BLaER1 (cell line): ENCODE results near the gene ZNF652.
"Not testable (repeated sequence)": the region's sequence is repeated elsewhere in the genome, so short reads cannot be mapped to it uniquely, and the experiment has no call there.

Experiments
- H3K27ac ChIP-seq: shearing (Covaris generic); formaldehyde crosslinking; 2 replicates; pipeline ENCODE4 v1.8.1; 2022
- H3K27me3 ChIP-seq: shearing (Covaris generic); formaldehyde crosslinking; 2 replicates; pipeline ENCODE4 v1.8.1; 2022
- H3K36me3 ChIP-seq: shearing (Covaris generic); formaldehyde crosslinking; 2 replicates; pipeline ENCODE4 v1.8.1; 2022
- H3K4me1 ChIP-seq: shearing (Covaris generic); formaldehyde crosslinking; 2 replicates; pipeline ENCODE4 v1.8.1; 2022
- H3K4me2 ChIP-seq: shearing (Covaris generic); formaldehyde crosslinking; 2 replicates; pipeline ENCODE4 v1.8.1; 2022
- H3K4me3 ChIP-seq: shearing (Covaris generic); formaldehyde crosslinking; 2 replicates; pipeline ENCODE4 v1.8.1; 2022
- H3K9ac ChIP-seq: shearing (Covaris generic); formaldehyde crosslinking; 2 replicates; pipeline ENCODE4 v1.8.1; 2022
- H3K9me3 ChIP-seq: shearing (Covaris generic); formaldehyde crosslinking; 2 replicates; pipeline ENCODE4 v1.8.1; 2022
- H4K20me1 ChIP-seq: shearing (Covaris generic); formaldehyde crosslinking; 2 replicates; pipeline ENCODE4 v1.8.1; 2022
- Cebpa-rat ChIP-seq: shearing (Covaris generic); IDR thresholded peaks from 2 replicates; pipeline ENCODE4 v1.8.1; 2022

Gene ZNF652

DNA sequence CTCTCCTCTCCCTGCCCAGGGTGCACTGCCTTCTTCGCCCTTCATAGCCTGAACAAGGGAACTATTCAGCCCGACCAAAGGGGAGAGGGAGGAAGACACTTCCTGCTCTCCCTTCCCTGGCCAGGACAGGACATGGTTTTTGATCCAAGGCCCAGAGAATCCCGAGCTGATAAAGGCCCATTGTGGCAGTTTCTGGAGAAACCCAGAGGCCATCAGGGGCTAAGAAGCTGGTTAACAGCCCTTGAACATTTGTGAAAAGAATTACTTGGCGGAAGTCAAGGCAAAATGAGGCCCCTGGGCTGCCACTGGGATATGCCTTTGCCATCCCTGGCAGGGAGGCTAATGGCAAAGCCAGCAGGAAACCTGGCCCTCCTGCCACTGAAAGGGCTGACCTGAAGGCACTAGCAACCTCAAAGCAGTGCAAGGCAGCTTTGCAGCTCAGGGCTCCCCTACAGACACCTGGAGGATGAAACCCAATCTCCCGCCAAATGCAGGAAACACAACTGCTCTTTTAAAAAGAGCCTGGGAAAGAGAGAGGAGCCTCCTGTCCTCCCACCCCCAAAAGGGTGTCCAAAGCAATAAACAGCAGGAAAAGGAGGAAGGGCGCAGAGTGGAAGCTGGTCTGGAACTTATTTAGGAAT is 40.0 kb upstream of the ZNF652 start:
- Histone ChIP-seq H3K27me3 (no peaks in the 10 kb centered on the region), H3K36me3 (peaks cover 39% of the 10 kb centered on the region), H3K9ac (no peak overlapping the region), H3K4me2 (peak overlapping the region; percentile 72), H4K20me1 (no peaks in the 10 kb centered on the region), H3K4me1 (peaks cover 68% of the 10 kb centered on the region), H3K27ac (peak overlapping the region; percentile 82; the same call in 1 of the 2 replicates), H3K4me3 (no peak overlapping the region), H3K9me3 (no peaks in the 10 kb centered on the region)
- no peak for TF ChIP-seq Cebpa-rat

- Histone ChIP-seq H4K20me1 (no peaks in the 10 kb centered on the region), H3K4me3 (no peak overlapping the region), H3K9me3 (no peaks in the 10 kb centered on the region), H3K4me2 (no peak overlapping the region), H3K9ac (no peak overlapping the region), H3K27me3 (no peaks in the 10 kb centered on the region), H3K4me1 (peaks cover 50% of the 10 kb centered on the region), H3K36me3 (peaks cover 18% of the 10 kb centered on the region), H3K27ac (no peak overlapping the region)
- no peak for TF ChIP-seq Cebpa-rat
Measured at GRCh38 chr17:49399995-49400394, 37.9 kb upstream of the ZNF652 start.

DNA sequence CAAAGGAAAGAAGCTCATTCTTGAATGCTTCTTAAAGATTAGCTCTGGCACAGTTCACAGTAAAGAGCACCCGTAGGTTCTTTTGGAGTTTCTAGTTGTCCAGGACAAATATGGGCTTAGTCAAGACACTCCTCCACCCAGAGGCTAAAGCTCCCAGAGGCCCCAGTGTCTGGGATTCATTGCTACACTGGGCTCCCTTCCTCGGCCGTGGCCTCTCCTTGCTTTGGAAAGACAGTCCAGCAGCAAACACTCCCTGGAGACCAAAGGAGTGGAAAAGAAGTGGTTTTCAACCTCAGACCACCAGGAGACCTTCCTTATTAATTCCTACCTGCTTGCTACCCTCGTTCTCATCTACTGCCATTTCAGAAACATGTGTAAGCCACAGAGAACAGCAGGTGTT is 35.5 kb upstream of the ZNF652 start:
- H3K4me3 ChIP-seq = no peak overlapping the region
- no peak overlapping the region for H3K27ac ChIP-seq
- TF ChIP-seq Cebpa-rat = no peak
- H3K9ac ChIP-seq = no peak overlapping the region
- peaks cover 46% of the 10 kb centered on the region for H3K4me1 ChIP-seq
- H3K36me3 ChIP-seq = peaks cover 2% of the 10 kb centered on the region; the same call in 1 of the 2 replicates
- H4K20me1 ChIP-seq = no peaks in the 10 kb centered on the region
- no peaks in the 10 kb centered on the region for H3K27me3 ChIP-seq
- no peaks in the 10 kb centered on the region for H3K9me3 ChIP-seq
- peak overlapping the region; percentile 66 for H3K4me2 ChIP-seq

- TF ChIP-seq Cebpa-rat = no peak
- H3K9ac ChIP-seq = no peak overlapping the region
- H3K36me3 ChIP-seq = no peaks in the 10 kb centered on the region
- peaks cover 67% of the 10 kb centered on the region for H3K4me1 ChIP-seq
- H3K9me3 ChIP-seq = no peaks in the 10 kb centered on the region
- no peak overlapping the region for H3K4me3 ChIP-seq
- peak overlapping the region; percentile 60 for H3K4me2 ChIP-seq
- H3K27ac ChIP-seq = peak overlapping the region; percentile 40
- H4K20me1 ChIP-seq = no peaks in the 10 kb centered on the region
- no peaks in the 10 kb centered on the region for H3K27me3 ChIP-seq
Measured at GRCh38 chr17:49393491-49394255, 31.6 kb upstream of the ZNF652 start.

DNA sequence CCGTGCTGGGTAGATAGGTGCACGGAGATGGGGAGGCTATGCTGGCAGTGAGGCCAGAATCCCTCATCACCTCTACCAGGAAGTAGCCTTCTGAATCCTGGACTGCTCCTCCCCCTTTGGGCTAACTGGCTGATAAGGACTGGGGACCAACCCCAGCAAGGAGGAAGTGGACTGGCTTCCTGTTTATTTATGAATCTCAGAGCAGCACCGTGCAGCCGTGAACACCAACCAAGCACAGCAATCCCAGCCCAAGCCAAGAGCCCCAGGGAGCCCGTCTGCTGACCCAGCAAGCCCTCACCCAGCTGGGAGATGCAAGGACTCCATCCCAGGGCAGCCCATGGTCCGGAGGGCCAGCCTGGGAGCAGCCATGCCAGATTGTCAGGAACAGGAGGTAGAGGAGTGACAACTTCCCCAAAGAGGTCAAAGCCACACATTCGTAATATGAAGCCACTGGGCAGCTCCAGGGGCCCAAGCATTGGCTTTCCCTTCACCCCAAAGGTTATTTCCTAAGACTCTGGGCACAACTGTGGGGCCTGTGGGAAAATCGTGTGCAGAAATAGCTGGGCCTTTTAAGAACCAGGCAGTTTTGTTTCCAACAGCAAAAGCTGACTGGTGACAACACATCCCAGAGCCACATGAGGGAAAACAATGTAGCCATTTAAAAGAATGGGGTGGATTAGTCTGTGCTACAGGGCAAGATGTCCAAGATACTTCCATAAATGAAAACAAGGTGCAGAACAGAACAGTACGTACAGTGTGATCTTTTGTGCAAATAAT is 28.7 kb upstream of the ZNF652 start:
- Histone ChIP-seq H3K4me3 (peak overlapping the region; percentile 45; the same call in 1 of the 2 replicates), H3K4me2 (peak overlapping the region; percentile 89)

GRCh38 chr17:49389514-49390347 is 27.7 kb upstream of the ZNF652 start:
- Histone ChIP-seq H3K9ac (peak overlapping the region; percentile 69), H3K4me2 (peak overlapping the region; percentile 89), H3K4me3 (0 out of 2 replicates have a peak overlapping the region, but pooled peaks have one; percentile 45), H3K27ac (peak overlapping the region; percentile 91), H3K4me1 (peaks cover 90% of the 10 kb centered on the region)
- not testable (repeated sequence) for H3K36me3 ChIP-seq, H4K20me1 ChIP-seq, H3K27me3 ChIP-seq, H3K9me3 ChIP-seq

More for the DNA sequence above, 28.7 kb upstream of the ZNF652 start:
- H3K27ac ChIP-seq = peak overlapping the region; percentile 91
- no peaks in the 10 kb centered on the region for H3K27me3 ChIP-seq
- no peaks in the 10 kb centered on the region for H3K36me3 ChIP-seq
- peak overlapping the region; percentile 69 for H3K9ac ChIP-seq
- H3K9me3 ChIP-seq = no peaks in the 10 kb centered on the region
- H3K4me1 ChIP-seq = peaks cover 82% of the 10 kb centered on the region
- no peak for TF ChIP-seq Cebpa-rat
- H4K20me1 ChIP-seq = no peaks in the 10 kb centered on the region

DNA sequence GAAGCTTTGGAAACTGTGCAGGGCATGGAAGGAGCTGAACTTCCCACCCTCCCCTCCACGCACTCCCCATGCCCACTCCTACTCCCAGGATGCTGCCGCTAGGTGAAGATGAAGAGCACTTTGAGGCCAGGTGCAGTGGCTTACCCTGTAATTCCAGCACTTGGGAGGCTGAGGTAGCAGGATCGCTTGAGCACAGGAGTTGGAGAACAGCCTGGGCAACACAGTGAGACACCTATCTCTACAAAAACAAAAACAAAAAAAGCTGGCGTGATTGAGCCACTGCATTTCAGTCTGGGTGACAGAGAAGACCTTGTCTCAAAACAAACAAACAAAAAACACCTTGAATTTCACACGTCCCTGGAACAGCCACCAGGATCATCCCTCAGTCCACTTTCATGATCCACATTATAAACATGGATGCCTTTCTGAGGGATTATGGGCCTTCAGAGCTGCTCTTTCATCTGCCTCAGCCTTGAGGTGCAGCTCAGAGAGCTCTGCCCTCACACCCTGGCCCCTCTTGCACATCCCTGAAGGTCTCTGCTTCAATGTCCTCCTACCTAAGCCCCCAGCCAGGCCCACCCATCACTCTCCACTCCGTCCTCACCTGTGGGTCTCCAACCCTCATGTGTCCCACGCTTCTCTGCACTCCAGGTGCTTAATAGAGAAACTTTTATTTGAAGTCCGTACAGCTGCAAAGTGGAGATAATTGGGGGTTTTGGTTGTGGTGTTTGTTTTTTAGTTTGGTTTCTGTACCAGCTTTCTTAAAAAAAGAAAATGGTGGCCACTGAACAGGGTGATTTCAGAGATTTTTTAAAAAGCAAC is 26.9 kb upstream of the ZNF652 start:
- no peak for TF ChIP-seq Cebpa-rat
- H3K4me1 ChIP-seq = peaks cover 82% of the 10 kb centered on the region
- H3K4me2 ChIP-seq = peak overlapping the region; percentile 89
- peak overlapping the region; percentile 66 for H3K9ac ChIP-seq
- H4K20me1 ChIP-seq = no peaks in the 10 kb centered on the region
- H3K27ac ChIP-seq = peak overlapping the region; percentile 91
- H3K27me3 ChIP-seq = no peaks in the 10 kb centered on the region
- no peaks in the 10 kb centered on the region for H3K9me3 ChIP-seq
- H3K4me3 ChIP-seq = peak overlapping the region; percentile 47
- H3K36me3 ChIP-seq = no peaks in the 10 kb centered on the region

GRCh38 chr17:49388290-49388640 is 26.2 kb upstream of the ZNF652 start:
- Histone ChIP-seq H4K20me1 (no peaks in the 10 kb centered on the region), H3K36me3 (no peaks in the 10 kb centered on the region), H3K27me3 (no peaks in the 10 kb centered on the region), H3K4me3 (peak overlapping the region; percentile 47), H3K4me1 (peaks cover 76% of the 10 kb centered on the region), H3K9ac (peak overlapping the region; percentile 66), H3K9me3 (no peaks in the 10 kb centered on the region), H3K4me2 (peak overlapping the region; percentile 89), H3K27ac (peak overlapping the region; percentile 91)
- no peak for TF ChIP-seq Cebpa-rat
